NCI-H1436 (cell line): Measurements from ENCODE around the gene RNF123.

Source experiments
- DNase-seq: peaks from one replicate; lab custom pipeline; 2025; lab: John Stamatoyannopoulos, UW

Gene RNF123

DNA sequence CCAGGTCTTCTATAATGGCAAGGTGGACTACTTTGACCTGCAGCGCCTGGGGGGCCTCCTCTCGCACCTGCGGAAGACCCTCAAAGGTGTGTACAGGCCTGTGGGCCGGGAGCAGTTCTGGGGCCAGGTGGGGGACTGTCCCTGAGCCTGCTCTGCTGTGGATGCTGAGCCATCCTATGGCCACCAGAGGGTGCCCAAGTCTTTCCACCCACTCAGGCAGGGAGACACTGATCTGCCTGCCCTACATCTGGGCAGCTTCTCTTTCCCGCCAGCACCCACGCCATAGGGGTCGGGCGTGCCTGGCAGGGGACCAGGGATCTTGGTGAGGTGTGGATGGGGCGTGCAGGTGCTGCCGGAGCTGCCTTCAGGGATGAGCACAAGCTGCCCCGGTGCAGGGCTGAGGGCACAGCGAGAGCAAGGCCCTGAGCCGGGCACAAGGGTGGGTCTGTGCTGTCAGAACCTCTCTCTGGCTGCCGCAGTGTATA, 14.1 kb downstream of the RNF123 start:
- DNase-seq: peak; percentile 58

DNA sequence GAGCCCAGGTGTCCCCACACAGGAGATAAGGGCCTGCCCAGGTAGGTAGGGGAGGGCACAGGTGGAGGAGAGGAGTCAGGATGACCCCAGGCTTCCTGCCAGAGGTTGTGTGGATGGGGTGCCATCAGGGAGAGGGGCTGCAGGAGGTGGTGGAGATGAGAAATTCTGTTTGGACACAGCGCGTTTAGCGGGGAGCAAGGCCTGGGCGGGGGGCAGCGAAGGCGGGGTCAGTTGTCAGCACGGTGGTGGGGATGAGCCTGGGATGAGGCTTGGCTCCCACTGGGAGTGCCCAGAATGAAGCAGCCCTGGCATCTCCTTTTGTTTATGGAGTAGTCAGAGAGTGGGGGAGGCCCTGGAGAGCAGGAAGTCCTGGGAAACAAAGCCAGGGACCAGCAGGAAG, 14.6 kb downstream of the RNF123 start:
- no peak for DNase-seq

DNA sequence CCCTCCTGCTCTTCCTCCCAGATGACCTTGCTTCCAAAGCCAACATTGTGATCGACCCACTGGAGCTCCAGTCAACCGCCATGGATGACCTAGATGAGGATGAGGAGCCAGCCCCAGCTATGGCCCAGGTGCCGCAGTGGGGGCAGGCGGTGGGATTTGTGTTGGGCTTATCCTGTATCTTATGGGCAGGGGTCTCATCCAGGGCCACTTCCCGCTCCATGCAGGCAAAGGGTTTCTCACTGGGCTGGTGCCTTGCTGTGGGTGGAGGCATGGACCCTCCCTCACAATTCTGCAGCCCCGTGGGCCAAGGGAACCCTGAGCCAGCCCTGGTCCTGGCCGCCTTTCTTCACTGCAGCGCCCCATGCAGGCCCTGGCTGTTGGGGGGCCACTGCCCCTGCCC, 15.3 kb downstream of the RNF123 start:
- no peak for DNase-seq

DNA sequence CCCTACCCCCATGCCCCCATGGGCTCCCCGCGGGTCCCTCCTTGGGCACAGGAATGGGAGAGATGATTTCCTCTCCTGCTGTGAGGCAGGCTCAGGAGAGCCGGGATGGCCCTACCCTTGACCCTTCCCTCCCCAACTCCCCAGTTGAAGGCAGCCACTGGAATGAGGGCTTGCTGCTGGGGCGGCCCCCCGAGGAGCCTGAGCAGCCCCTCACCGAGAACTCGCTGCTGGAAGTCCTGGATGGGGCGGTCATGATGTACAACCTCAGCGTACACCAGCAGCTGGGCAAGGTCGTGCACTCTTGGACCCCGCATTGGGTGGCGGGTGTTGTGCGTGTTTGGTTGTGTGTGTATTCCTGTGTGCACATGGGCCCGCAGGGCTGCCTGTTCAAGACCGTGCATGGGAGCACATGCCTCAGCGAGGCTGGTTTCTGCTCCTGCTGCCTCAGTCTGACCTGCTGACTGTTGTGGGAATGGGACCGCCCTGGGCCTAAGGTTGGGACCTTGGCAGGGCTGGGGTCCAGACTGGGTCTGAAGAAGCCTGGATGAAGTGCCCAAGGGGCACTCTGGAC, 16.1 kb downstream of the RNF123 start:
- no peak for DNase-seq

DNA sequence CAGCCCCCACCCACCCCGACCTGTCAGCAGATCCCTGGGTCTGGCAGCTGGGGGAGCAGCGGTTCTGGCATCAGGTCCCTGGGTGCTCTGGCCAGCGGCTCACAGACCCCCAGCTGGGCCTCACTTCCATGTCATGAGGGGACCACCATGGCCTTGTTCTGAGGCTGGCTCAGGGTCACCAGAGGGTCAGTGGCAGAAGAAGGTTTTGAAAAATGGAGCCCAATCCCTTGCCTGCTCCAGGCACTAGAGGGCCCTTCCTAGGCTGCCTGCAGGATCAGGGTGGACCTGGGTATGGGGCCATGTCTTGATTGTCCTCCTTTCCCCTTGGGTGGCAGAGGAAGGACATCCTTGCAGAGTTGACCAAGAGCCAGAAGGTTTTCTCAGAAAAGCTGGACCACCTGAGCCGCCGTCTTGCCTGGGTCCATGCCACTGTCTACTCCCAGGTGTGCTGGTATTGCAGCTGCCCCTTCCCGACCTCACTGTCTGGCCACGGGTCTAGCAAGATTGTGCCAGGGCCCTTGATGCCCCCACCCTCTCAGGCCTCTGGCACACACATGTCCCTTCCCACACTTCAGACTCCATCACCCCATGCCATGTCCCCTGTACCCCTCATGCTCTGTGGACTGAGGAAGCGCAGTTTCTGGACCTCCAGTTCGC, 17.2 kb downstream of the RNF123 start:
- DNase-seq: no peak

DNA sequence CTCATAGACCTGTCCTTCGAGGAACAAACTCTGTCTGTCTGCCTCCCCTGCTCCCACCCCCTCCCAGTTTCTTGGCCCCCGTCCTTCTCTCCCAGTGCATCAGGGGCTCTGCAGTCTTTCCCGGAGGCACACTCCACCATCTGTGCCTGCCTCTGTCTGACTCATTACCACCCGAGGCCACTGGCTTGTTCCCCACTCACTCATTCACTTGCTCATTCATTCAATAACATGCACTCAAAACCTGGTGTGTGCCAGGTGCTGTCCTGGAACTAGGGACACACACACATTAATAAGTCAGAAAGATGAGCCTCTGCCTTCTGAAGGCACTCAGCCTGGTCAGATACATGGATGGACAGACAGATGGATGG, 17.7 kb downstream of the RNF123 start:
- DNase-seq: no peak

DNA sequence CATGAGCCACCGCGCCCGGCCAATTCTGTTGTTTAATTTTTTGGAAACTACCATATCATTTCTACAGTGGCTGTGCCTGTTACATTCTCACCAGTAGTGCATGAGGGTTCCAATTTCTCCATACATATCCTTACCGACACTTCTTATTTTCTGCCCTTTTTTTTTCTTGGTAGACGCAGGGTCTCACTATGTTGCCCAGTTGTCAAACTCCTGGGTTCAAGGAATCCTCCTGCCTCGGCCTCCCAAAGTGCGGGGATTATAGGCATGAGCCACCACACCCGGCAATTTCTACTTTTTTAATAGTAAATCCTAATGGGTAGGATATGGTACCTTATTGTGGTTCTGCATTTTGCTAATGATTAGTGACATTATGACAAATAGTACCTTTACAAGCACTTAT, 20.5 kb downstream of the RNF123 start:
- no peak for DNase-seq

DNA sequence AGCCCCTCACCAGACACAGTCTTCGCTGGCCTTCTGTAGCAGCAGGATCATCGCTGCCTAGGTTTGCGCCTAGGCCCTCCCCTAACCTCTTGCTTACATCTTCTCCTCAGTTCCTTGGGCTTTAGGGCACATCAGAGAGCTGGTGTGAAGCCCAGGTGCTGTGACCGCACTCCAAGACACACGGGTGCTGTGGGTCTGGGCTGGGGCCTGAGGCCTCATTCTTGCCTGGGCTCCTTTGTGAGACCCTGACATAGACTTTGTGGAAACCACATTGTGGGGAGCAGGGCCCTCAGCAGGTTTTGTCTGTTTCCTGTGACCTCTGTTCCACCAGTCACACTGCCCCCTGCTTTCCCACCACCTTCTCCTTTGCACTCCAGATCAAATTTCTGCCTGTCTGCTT, 22.1 kb downstream of the RNF123 start:
- DNase-seq: no peak

DNA sequence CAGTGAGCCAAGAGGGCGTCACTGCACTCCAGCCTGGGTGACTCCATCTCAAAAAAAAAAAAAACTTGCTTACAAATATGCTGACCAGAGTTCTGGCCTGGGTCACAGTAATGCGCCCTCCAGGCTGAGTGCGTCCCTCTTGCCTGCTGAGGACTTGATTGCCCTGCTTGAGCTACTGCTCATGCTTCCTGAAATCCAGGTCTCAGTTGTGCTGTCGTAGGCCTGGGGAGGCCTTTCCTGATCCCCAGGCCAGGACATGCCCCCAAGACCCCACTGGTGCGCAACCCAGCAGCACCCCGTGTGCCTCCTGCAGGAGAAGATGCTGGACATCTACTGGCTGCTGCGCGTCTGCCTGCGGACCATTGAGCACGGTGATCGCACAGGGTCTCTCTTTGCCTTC, 22.8 kb downstream of the RNF123 start:
- DNase-seq: no peak

DNA sequence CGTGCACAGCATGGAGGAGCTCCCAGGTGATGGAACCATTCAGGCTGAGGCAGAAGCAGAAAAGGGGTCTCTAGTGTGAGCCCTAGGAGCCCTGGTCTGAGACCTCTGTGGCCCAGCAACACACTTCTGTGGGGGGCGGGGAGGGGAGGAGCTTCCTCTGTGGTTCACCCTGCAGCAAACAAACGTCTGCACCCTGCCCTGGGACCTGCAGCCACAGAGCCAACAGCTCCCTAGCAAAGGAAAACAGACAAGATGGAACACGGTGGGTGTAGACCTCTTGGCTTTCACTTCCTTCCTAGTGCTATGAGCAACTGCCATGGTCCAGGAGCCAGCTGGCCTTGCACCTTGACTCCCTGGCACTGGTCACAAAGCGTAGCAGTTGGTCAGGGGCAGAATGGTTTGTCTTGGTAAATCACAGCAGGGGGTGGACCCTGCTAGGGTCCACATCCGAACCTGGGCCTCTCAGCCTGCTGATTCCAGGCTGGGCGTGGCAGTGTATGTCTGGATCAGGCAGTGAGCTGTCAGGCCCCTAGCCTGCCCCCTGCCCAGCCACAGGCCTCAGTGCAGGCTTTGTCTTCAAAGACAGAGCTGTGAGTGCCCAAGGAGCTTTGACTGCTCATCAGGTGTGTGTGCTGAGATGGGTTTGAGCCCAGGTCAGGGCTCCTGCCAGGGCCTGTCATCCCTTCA, 23.4 kb downstream of the RNF123 start:
- no peak for DNase-seq

DNA sequence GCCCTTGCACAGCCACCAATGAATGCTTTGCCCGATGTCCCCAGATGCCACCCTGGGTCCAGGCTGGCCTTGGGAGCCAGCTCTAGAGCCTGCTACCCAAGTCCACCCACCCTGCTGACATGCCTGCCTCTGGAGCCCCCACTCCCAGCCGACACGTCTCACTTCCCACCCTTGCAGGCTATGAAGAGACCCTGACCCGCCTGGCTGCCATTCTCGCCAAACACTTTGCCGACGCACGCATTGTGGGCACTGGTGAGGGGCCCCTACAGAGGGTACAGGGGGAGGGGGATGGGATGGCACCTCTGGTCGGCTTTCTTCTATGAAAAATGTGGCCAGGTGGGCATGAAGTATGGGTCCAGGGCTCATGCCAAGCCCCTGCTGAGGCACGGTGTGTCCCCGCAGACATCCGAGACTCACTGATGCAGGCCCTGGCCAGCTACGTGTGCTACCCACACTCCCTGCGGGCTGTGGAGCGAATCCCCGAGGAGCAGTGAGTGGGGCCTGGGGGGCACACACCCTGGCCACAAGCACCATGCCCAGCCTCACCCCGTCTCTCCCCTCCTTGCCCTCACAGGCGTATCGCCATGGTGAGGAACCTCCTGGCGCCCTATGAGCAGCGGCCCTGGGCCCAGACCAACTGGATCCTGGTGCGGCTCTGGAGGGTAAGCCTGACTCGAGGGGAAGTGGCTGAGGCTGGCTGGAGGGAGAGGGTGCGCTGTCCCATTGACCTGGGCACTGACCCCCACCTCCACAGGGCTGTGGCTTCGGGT, 24.2 kb downstream of the RNF123 start:
- DNase-seq: no peak

DNA sequence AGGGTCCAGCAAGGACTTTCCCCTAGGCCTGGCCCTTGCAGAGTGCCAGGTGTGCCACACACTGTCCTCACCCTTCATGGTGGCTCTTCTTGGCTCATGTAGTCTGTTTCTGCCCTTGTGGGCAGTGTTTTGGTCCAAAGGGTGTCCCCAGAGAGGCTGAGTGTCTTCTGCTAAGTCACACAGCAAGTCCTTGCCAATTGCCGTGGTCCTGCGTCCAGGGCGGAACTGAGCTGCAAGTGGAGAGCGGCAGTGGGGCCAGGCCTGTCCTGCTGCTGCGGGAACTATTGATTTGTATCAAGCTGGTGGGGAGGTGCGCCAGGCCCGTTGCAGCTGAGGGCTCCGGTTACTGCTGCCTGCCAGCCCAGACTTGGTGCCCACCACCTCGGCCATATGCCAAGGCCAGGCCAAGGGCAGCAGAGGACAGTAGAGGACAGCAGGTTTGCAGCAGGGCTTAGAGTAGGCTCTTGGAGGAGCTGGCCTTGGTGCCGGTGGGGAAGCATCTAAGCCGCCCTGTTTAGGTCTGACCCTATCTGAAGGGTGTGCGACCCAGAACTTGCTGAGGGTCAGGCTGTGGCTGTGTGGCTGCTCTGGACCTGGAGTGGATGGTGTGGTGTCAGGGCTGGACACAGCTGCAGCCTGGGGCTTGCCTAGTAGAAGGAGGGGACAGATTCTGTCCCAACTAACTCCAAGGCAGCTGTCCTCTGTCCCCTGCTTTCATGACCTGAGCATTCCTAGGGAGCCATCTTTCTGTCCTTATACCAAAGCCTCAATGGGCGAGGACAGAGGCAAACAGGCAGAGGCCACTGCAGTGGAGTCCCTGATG, 25.6 kb downstream of the RNF123 start:
- DNase-seq: no peak

DNA sequence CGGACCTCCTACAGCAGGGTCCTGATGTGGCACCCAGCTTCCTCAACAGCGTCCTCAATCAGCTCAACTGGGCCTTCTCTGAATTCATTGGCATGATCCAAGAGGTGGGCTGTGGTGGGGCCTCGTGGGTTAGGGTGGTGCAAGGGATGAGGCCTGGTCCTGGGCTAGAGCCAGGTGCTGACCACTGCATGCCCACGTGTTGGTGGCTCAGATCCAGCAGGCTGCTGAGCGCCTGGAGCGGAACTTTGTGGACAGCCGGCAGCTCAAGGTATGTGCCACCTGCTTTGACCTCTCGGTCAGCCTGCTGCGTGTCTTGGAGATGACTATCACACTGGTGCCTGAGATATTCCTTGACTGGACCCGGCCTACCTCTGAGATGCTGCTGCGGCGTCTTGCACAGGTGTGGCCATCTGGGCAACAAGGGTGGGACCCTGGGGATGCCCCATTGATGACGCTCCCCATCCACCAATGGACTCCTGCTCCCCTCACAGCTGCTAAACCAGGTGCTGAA, 26.3 kb downstream of the RNF123 start:
- no peak for DNase-seq

DNA sequence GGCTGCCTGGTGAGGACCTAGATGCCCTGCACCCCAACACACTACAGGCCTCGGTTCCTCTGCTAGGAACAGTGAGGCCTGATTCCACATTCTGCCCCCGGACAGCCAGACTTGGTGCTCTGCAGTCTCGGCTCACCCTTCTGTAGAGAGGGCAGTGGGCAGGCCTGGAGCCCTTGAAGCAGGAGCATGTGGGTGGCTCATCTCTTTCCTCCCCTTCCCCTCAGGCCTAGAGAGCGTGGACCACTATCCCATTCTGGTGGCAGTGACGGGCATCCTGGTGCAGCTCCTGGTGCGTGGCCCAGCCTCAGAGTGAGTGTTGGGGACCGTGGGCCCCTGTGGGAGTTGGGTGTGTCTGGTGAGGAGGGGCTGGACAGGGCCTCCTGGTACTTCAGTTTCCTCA, 26.8 kb downstream of the RNF123 start:
- DNase-seq: no peak

DNA sequence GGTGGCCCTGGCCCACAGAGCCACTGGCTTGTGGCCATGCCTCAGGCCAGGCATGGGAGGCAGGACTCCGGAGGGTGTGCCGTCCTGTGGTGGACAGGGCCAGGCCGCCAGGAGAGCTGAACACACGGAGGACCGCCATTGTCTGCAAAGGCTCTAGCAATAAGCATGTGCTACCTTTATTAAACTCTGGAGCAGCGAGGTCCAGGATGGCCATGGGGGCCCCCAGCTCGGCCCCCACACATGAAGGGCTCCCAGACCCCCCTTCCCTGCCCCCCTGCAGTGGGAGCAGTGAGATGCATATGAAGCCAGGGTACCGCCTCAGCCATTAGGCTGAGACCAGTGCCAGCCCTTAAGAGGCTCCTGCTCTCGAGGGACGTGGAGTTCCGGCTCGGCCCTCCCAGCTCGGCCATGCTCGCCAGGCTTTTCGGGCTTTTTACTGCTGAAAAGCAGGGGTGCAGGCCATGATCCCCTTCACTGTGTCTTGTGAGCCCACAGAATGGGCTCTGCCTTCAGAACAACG, 27.4 kb downstream of the RNF123 start:
- DNase-seq: no peak

DNA sequence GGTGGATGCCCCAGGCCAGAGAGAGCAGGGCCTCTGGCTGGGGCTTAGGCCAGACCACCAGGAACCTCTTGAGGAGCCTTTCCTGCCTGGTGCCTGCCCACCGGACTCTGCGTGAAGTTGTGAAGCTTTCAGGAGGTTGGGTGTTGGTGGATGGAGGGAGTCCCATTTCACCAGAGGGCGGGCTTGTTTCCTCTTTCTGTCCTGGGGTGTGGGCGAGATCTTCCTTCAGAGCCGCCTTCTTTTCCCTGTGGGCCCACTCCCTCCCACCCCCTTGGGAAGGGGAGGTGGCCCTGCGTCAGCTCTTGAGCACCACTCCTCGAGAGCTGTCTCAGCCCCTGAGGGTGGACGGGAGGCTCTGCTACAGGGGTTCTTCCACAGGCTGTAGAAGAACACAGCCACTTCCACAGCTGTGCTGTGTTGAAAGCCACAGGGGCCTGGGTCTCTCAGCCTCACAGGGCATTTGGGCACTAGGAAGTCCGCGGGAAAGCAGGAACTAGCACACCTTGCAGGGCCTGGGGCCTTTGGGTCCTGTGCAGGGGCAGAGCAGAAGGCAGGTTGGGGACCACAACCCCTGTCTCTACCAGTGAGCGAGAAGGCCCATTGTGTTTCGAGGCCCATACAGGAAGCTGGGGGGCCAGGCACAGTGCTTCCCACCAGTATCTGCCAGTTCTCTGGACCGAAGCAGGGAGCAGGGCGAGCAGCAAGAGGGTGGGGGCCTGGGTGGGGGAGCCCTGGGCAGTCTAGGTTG, 28.0 kb downstream of the RNF123 start:
- no peak for DNase-seq

DNA sequence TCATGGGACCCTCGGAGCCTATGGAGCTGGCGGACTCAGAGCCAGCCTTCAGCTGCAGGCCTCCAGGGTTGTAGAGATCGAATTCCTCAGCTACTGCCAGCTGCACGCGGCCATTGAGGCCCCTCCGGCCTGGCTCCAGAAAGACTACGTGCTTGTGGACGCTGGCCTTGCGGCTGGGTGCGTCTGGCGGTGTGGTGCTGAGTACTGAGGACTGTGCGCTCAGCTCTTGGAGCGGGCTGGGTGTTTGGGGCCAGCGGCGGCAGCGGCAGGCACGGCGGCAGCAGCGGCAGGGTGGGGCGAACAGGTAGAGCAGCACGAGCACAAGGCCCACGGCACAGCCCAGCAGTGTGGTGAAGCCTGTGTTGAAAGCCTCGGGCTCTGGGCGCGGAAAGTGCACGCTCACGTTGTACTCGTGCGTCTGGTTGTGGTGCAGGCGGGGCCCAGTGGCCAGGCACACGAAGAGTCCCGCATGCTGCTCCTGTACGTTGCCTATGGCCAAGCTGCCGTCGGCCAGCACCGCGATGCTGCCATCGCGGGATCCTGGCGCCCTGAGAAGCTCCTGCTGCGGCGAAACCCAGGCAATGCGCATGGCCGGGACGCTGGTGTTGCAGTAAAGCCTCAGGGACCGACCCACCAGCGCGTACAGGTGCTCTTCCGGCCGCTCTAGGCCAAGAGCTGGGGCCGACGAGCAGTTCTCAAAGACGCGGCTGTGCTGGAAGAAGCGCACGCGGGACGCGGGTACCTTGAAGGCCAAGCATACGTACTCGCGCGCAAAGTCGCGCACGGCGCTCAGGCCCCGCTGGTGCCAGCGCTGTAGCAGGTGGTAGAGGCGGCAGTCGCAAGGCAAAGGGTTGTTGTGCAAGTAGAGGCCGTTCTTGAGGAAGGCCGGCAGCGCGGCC, 28.9 kb downstream of the RNF123 start:
- DNase-seq: no peak

DNA sequence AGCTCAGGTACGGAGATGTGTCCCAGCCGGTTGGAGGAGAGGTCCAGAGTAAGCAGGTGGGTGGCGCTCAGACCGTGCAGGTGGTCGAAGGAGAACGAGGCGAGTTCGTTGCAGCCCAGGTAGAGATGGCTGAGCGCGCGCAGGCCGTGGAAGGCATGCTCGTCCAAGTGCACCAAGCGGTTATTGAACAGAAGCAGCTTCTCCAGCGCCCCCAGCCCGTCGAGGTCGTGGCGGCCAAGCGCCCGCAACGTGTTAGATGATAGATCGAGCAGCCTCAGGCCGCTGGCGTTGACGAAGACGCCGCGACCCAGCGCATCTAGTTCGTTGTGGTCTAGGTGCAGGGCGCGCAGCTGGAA, 29.5 kb downstream of the RNF123 start:
- no peak for DNase-seq

DNA sequence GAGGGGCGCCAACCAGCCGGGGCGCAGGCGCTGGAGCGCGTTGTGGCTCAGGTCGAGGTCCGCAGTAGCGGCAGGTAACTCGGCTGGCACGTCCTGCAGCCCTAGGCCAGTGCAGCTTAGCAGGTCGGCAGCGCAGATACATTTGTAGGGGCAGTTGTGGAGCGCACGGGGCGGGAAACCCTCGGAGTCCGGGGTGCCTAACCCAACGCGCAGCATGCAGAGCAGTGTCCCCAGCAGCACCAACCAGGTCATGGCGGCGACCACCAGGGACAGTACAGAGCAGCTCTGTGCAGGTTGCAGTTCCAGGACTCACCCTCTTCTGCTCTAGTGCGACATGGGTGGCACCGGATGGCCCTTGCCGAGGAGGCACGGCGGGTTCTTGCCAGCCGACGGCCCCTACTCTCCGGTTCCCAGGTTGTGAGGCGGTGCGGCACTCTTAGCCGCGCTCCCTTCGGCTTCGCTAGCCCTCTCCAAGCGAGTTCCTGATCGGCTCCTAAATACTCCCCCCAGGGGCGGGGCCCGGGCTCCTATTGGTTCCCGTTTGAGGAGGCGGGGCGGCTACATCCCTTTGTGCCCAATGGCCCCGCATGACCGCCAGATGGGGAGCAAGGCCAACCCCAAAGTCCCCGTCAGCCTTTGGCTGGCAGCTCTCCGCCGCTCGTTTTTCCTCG, 30.0 kb downstream of the RNF123 start, which contains the start of gene AMIGO3:
AMIGO3 (minus strand) TSS at position 471 of the 671 bp plus-strand sequence; CDS start at position 252, 219 bp downstream.
- DNase-seq: peak; percentile 87
